Skin of body (tissue), 2 donors: ENCODE results near the gene MGAM2. TPM values are rescaled to one million over a fixed set of nuclear protein-coding genes. Genes with fewer than 3 reads are reported as not detected.

Experiments
- DNase-seq: peaks from one replicate; lab custom pipeline; 2025; lab: John Stamatoyannopoulos, UW
- total RNA-seq: library from RNA; depleted of rRNA; stranded (reverse); fragments of >200 nt; gene quantifications from one replicate; pipeline ENCODE4 v1.2.3, GENCODE V29; 2014

MGAM2 gene
- total RNA-seq, 1 donor from 2014 or later, result 0.20 TPM

- DNase-seq, result no peak
Observed at GRCh38 chr7:142263598-142264380, 152.3 kb downstream of the MGAM2 start.

Other genes starting within 250 kb of the MGAM2 start
- gene OR9A4, start 195.3 kb upstream of the MGAM2 start, total RNA-seq, result 0.10 TPM
- gene CLEC5A, start 164.7 kb upstream of the MGAM2 start, total RNA-seq, result 3.8 TPM
- gene TAS2R38, start 137.9 kb upstream of the MGAM2 start, total RNA-seq, result not detected
- gene MGAM, start 115.8 kb upstream of the MGAM2 start, total RNA-seq, result 3.7 TPM
- not detected for gene PRSS58, start 146.3 kb downstream of the MGAM2 start, total RNA-seq